ENCODE data around the gene TRPV5. TPM values are rescaled to one million over a fixed set of nuclear protein-coding genes. Genes with fewer than 3 reads are reported as not detected.
"Not testable (repeated sequence)": the region's sequence is repeated elsewhere in the genome, so short reads cannot be mapped to it uniquely, and the experiment has no call there.

The TRPV5 gene
- total RNA-seq (not detected), polyA plus RNA-seq (not detected)
- long read RNA-seq, donor 1, result 0 reads
- long read RNA-seq, donor 2, result 0 reads
- long read RNA-seq, donor 3, result 0 reads

- Histone ChIP-seq H3K27me3 (no peaks in the 10 kb centered on the region), H3K4me1 (ENCODE audit: insufficient read depth) (no peaks in the 10 kb centered on the region), H3K4me3 (no peak within 1 kb of the TSS), H3K36me3 (no peaks in the 10 kb centered on the region), H3K27ac (no peak within 1 kb of the TSS), H3K9me3 (no peaks in the 10 kb centered on the region)
- intact Hi-C loops (cut with DNase I), result no loop called here
- TF ChIP-seq CTCF (IDR thresholded peaks at IDR 0.05), result no peak
- no peak for TF ChIP-seq EP300 (IDR thresholded peaks at IDR 0.05)
- no peak for TF ChIP-seq POLR2A (IDR thresholded peaks at IDR 0.05)
- no peak for DNase-seq
- WGBS, 3 donors, result 70 to 77% (median 70%) methylated on average over 4 of the region's 4 CpGs
Observed at GRCh38 chr7:142933624-142934023, at the start of gene TRPV5. TSS of gene TRPV5 (minus strand) at chr7:142933746. CDS start at chr7:142933459, 287 bp downstream.

GRCh38 chr7:142978402-142978801, 44.9 kb upstream of the TRPV5 start:
- H3K4me1 ChIP-seq (ENCODE audit: insufficient read depth); H3K9me3 ChIP-seq; H3K36me3 ChIP-seq; H3K27me3 ChIP-seq; H3K4me3 ChIP-seq; intact Hi-C loops (cut with DNase I); DNase-seq; H3K27ac ChIP-seq: not testable (repeated sequence)
- WGBS, 3 donors, result 85 to 88% (median 85%) methylated on average over 4 of the region's 4 CpGs

- H3K4me3 ChIP-seq, result no peak overlapping the region
- WGBS, 3 donors, result 74 to 83% (median 83%) methylated on average over 3 of the region's 3 CpGs
- no peak overlapping the region for H3K27ac ChIP-seq
- H3K4me1 ChIP-seq (ENCODE audit: insufficient read depth), result no peaks in the 10 kb centered on the region
- DNase-seq, result no peak
- intact Hi-C loops (cut with DNase I), result no loop called here
- H3K27me3 ChIP-seq, result no peaks in the 10 kb centered on the region
- TF ChIP-seq CTCF (IDR thresholded peaks at IDR 0.05), result no peak
- TF ChIP-seq EP300 (IDR thresholded peaks at IDR 0.05), result no peak
- no peak for TF ChIP-seq POLR2A (IDR thresholded peaks at IDR 0.05)
- H3K36me3 ChIP-seq, result no peaks in the 10 kb centered on the region
- no peaks in the 10 kb centered on the region for H3K9me3 ChIP-seq
Observed at GRCh38 chr7:142974626-142975025, 41.1 kb upstream of the TRPV5 start.

GRCh38 chr7:142969183-142969582, 35.6 kb upstream of the TRPV5 start:
- no peaks in the 10 kb centered on the region for H3K9me3 ChIP-seq
- no peaks in the 10 kb centered on the region for H3K36me3 ChIP-seq
- H3K27me3 ChIP-seq, result no peaks in the 10 kb centered on the region
- no peak for DNase-seq
- TF ChIP-seq EP300 (IDR thresholded peaks at IDR 0.05), result no peak
- no peak for TF ChIP-seq CTCF (IDR thresholded peaks at IDR 0.05)
- TF ChIP-seq POLR2A (IDR thresholded peaks at IDR 0.05), result no peak
- H3K4me1 ChIP-seq (ENCODE audit: insufficient read depth), result no peaks in the 10 kb centered on the region
- H3K27ac ChIP-seq, result no peak overlapping the region
- H3K4me3 ChIP-seq, result no peak overlapping the region
- intact Hi-C loops (cut with DNase I), result no loop called here
- WGBS, 3 donors, result 15 to 20% (median 18%) methylated on average over 4 of the region's 4 CpGs

- DNase-seq, result no peak
- TF ChIP-seq CTCF (IDR thresholded peaks at IDR 0.05), result no peak
- no peak for TF ChIP-seq EP300 (IDR thresholded peaks at IDR 0.05)
- no peak for TF ChIP-seq POLR2A (IDR thresholded peaks at IDR 0.05)
- H3K27me3 ChIP-seq, result no peaks in the 10 kb centered on the region
- intact Hi-C loops (cut with DNase I), result no loop called here
- no peak overlapping the region for H3K27ac ChIP-seq
- H3K9me3 ChIP-seq, result no peaks in the 10 kb centered on the region
- no peak overlapping the region for H3K4me3 ChIP-seq
- WGBS, 3 donors, result 85 to 88% (median 85%) methylated on average over 4 of the region's 4 CpGs
- no peaks in the 10 kb centered on the region for H3K4me1 ChIP-seq (ENCODE audit: insufficient read depth)
- no peaks in the 10 kb centered on the region for H3K36me3 ChIP-seq
Observed at GRCh38 chr7:142968229-142968628, 34.7 kb upstream of the TRPV5 start.
